Colonic mucosa (tissue), 4 donors: ENCODE results near the gene ARHGEF3. TPM values are rescaled to one million over a fixed set of nuclear protein-coding genes. Genes with fewer than 3 reads are reported as not detected.

ENCODE experiments used
- DNase-seq: peaks from one replicate; pipeline ENCODE4 v3.0.0-alpha.2; 2020
- H3K27ac ChIP-seq: fragments of 200-600 bp; one replicate; pipeline ENCODE4 v1.8.0; 2021
- H3K27me3 ChIP-seq: fragments of 200-600 bp; one replicate; pipeline ENCODE4 v1.8.0; 2021
- H3K36me3 ChIP-seq: fragments of 200-600 bp; one replicate; pipeline ENCODE4 v1.8.0; 2021
- H3K4me1 ChIP-seq: fragments of 200-600 bp; one replicate; pipeline ENCODE4 v1.8.0; 2021; ENCODE audit warnings: mild to moderate bottlenecking
- H3K4me3 ChIP-seq: fragments of 200-600 bp; one replicate; pipeline ENCODE4 v1.8.0; 2021
- H3K9ac ChIP-seq, 2 donors: one replicate each; pipeline ENCODE4 v1.7.0; 2013; ENCODE audit warnings: control low read depth in 2 of 2, low read depth in 2 of 2, low read length in 2 of 2
- H3K9me3 ChIP-seq: fragments of 200-600 bp; one replicate; pipeline ENCODE4 v1.8.0; 2021
- intact Hi-C: fragments of 100-400 bp; cut with DNase I; formaldehyde crosslinking; loops from one replicate; pipeline ENCODE4 v1.14.1; 2022
- total RNA-seq, 2 donors: library from RNA; stranded (reverse); fragmentation: NEBNext Ultra II Directional in 1 of 2; extraction: Animal tissue kit (Norgen Biotek cat#: 25700) in 1 of 2; gene quantifications; one replicate each; pipeline ENCODE4 v1.2.1, GENCODE V29; 2021
- TF ChIP-seq, protein P1 (sequence below): fragments of 200-600 bp; IDR thresholded peaks from one replicate; pipeline ENCODE4 v1.8.0; 2022; ENCODE audit warnings: antibody characterized with exemption, mild to moderate bottlenecking
- donor health status: healthy.
- donor health status: DM: no; HTN: no; CAD: no.
- donor health status: DM: no; HTN: no; CAD: no.

ARHGEF3 gene
- total RNA-seq, 2 donors from 2014 or later: 10.2 to 14.7 TPM

DNA sequence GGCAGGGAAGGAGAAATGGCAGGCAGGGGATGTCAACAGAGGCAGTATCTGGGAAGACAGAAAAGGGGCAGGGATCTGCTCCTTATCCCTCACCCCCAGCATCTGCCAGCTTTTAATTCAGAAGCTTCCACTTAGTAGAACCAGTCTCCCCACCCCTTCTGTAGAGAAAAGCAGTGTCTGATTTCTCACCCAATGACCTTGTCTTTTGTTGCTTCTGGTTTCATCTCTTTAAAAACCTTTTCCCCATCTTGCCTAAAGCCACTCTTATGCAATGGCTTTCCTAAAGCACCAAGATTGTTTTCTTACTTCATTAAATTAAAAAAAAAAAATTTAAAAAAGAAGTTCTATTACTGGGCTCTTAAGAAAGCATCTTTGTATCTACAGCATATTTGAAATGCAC is 27.8 kb downstream of the ARHGEF3 start:
- H3K27ac ChIP-seq: no peak overlapping the region
- no peaks in the 10 kb centered on the region for H3K4me1 ChIP-seq
- H3K27me3 ChIP-seq: no peaks in the 10 kb centered on the region
- no peak overlapping the region for H3K4me3 ChIP-seq
- no peak for DNase-seq
- intact Hi-C loops: no loop called here
- H3K36me3 ChIP-seq: no peaks in the 10 kb centered on the region
- TF ChIP-seq, protein P1, sequence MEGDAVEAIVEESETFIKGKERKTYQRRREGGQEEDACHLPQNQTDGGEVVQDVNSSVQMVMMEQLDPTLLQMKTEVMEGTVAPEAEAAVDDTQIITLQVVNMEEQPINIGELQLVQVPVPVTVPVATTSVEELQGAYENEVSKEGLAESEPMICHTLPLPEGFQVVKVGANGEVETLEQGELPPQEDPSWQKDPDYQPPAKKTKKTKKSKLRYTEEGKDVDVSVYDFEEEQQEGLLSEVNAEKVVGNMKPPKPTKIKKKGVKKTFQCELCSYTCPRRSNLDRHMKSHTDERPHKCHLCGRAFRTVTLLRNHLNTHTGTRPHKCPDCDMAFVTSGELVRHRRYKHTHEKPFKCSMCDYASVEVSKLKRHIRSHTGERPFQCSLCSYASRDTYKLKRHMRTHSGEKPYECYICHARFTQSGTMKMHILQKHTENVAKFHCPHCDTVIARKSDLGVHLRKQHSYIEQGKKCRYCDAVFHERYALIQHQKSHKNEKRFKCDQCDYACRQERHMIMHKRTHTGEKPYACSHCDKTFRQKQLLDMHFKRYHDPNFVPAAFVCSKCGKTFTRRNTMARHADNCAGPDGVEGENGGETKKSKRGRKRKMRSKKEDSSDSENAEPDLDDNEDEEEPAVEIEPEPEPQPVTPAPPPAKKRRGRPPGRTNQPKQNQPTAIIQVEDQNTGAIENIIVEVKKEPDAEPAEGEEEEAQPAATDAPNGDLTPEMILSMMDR: no peak
- H3K9ac ChIP-seq: no peak overlapping the region
- no peaks in the 10 kb centered on the region for H3K9me3 ChIP-seq

DNA sequence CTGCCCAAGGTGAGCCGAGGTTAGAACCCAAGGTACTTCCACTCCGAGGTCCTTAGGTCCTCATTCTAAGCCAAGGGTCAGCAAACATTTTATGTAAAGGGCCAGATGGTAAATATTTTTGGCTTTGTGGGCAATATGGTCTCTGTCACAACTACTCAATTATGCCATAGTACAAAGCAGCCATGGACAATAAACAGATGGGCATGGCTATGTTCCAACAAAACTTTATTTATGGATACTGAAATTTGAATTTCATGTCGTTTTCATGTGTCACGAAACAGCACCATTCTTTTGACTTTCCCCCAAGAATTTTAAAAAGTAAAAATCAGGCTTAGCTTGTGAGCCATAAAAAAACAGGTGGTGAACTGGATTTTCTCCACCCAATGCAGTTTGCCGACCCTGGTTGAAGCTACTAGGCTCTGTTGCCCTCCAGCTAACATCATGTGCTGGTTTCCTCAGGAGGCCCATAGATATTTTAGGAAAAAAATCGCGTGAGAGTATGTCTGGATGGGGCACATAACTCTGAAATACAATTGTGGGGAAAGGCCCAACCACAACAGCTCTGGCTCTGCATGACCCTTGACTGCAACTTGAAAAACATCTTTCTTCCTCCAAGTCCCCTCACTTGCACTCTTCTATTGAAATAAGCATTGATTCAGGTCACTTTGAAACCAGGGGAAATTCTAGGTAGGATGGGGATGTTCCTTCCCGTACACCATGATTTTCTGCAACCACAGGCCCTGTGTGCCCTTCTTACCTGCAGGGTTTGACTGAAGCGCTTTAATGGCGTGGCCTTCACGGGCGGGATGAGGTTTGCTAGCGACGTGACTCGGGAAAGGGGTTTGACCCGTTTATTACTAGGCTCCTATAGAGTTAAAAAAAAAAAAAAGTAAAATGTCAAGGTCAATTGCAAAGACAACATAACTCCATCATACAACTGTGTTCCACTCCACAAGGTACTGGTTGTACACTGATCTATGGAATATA is 28.5 kb downstream of the ARHGEF3 start:
- Histone ChIP-seq H3K27me3 (no peaks in the 10 kb centered on the region), H3K36me3 (no peaks in the 10 kb centered on the region), H3K4me3 (no peak overlapping the region), H3K9ac (no peak overlapping the region), H3K27ac (no peak overlapping the region), H3K4me1 (no peaks in the 10 kb centered on the region), H3K9me3 (no peaks in the 10 kb centered on the region)
- no peak for DNase-seq
- intact Hi-C loops: no loop called here
- TF ChIP-seq, protein P1: no peak

DNA sequence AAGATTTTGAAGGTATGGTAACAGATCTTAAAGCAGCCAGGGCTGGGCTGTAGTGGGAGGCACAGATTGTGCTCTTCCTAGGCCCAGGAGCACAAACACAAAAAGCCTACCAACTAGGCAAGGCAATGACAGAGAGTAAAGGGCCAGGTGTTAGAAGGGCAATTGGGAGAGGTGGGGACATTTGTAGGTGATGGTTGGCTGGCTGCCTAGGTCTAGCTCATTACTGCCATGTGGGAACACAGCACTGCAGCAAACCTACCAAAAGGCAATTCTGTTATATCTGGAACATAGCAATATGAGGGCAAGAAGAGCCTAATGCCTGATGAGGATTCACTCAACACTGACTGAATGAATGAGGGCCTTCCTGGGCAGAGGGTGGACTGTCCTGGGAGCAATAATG is 30.4 kb downstream of the ARHGEF3 start:
- Histone ChIP-seq H3K4me1 (no peaks in the 10 kb centered on the region), H3K4me3 (no peak overlapping the region), H3K9ac (no peak overlapping the region), H3K27ac (no peak overlapping the region), H3K36me3 (no peaks in the 10 kb centered on the region), H3K9me3 (no peaks in the 10 kb centered on the region), H3K27me3 (no peaks in the 10 kb centered on the region)
- DNase-seq: no peak
- TF ChIP-seq, protein P1: no peak
- intact Hi-C loops: no loop called here

DNA sequence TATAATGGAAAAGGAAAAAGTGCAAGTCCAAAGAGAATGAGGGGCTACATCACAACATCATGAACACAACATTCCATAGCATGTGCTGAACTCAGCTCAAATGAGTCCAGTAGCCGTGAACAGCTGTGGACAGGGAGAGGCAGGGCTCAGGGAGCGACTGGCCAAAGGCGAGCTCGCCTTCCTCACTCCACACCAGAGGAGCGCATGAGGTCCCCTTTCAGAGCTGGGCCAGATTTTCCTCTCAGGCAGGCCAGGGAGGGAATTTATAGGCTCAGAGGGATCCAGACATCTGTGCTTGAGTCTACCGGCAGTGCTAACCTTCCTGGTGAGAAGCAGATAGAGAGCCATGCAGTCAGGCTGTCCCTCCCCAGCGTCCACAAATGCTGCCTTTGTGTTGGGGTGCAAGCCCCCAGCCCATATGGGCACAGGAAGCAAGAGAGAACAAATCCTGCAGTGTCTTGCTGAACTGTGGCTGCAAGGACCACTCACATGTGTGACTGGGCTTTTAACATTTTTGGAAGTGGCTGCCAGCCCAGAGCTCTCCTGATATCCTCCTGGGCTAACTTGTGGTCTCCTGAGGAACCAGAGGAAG is 32.5 kb downstream of the ARHGEF3 start:
- no peak overlapping the region for H3K4me3 ChIP-seq
- H3K27ac ChIP-seq: no peak overlapping the region
- H3K9ac ChIP-seq: no peak overlapping the region
- H3K27me3 ChIP-seq: no peaks in the 10 kb centered on the region
- no peaks in the 10 kb centered on the region for H3K4me1 ChIP-seq
- H3K36me3 ChIP-seq: no peaks in the 10 kb centered on the region
- TF ChIP-seq, protein P1: no peak
- intact Hi-C loops: no loop called here
- no peak for DNase-seq
- H3K9me3 ChIP-seq: no peaks in the 10 kb centered on the region

DNA sequence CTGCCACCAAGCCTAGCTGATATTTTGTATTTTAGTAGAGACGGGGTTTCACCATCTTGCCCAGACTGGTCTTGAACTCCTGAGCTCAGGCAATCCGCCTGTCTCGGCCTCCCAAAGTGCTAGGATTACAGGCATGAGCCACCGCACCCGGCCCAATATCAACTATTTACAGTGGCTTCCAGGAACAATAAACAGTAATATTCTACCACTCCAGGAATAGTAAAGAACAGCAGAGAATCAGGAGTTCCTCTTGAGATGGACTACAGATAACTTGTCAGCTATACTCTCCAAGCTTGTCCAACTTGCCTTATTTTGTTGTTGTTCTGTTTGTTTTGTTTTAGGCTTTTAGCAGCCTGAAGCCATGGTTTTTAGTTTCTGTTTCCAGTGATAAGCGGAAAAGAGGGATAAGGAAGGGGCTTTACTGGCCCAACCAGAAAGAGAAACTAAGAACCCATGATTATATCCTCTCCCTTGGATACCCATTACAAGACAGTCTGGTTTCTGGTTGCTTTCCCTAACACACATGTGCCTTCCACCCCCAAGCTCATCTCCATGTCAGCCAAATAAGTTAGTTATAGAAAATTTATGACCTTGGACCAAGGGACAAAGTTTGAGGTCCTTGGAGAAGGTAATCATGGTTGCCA is 36.7 kb downstream of the ARHGEF3 start:
- Histone ChIP-seq H3K9me3 (no peaks in the 10 kb centered on the region), H3K27ac (no peak overlapping the region)
- intact Hi-C loops: no loop called here

More for the DNA sequence above, 36.7 kb downstream of the ARHGEF3 start:
- H3K36me3 ChIP-seq: no peaks in the 10 kb centered on the region
- no peak for DNase-seq
- no peak overlapping the region for H3K9ac ChIP-seq
- no peak overlapping the region for H3K4me3 ChIP-seq
- TF ChIP-seq, protein P1: no peak
- H3K4me1 ChIP-seq: no peaks in the 10 kb centered on the region
- H3K27me3 ChIP-seq: no peaks in the 10 kb centered on the region
